CD4-positive, alpha-beta T cell (primary cell): Measurements from ENCODE around the gene MRPS34. TPM values are rescaled to one million over a fixed set of nuclear protein-coding genes. Genes with fewer than 3 reads are reported as not detected.
A peak's percentile ranks its signal among the peaks of the same experiment; 100 is the strongest.

Experiments
- ATAC-seq: fragments of 200-7000 bp; cut with Tn5 transposase; one replicate; pipeline ENCODE4 v1.10.0; 2022; ENCODE audit warnings: mild to moderate bottlenecking; ENCODE audit not compliant: poor library complexity
- CTCF ChIA-PET: fragments of 350-600 bp; sonication (Branson Sonifier 250); formaldehyde crosslinking; loops from one replicate; lab custom pipeline; 2021; ENCODE audit warnings: antibody characterized with exemption, inconsistent platforms; lab: Charles Lee
- POLR2A ChIA-PET: fragments of 350-600 bp; sonication (Branson Sonifier 250); formaldehyde crosslinking; loops from one replicate; lab custom pipeline; 2021; ENCODE audit warnings: antibody characterized with exemption, inconsistent platforms; lab: Charles Lee
- DNase-seq, 14 experiments: peaks; one replicate each; pipeline ENCODE4 v3.0.0-alpha.2; 2013 to 2020; ENCODE audit warnings: mixed read lengths in 2 of 14
- H3K27ac ChIP-seq, 2 donors: one replicate each; pipeline versions ENCODE4 v1.5.1 to v1.7.0; 2013; ENCODE audit warnings: low read length in 2 of 2, low read depth in 1 of 2, mild to moderate bottlenecking in 1 of 2
- H3K27me3 ChIP-seq, 2 experiments: 1 replicate in 1 of 2; 2 replicates in 1 of 2; pipeline versions ENCODE4 v1.6.1 to v1.7.0; 2013; ENCODE audit warnings: low read length in 2 of 2, control low read depth in 1 of 2, mild to moderate bottlenecking in 1 of 2, moderate library complexity in 1 of 2; ENCODE audit not compliant: insufficient read depth in 2 of 2, control insufficient read depth in 1 of 2
- H3K36me3 ChIP-seq: one replicate; pipeline ENCODE4 v1.6.1; 2013; ENCODE audit warnings: low read length, control low read depth; ENCODE audit not compliant: insufficient read depth
- H3K4me1 ChIP-seq: one replicate; pipeline ENCODE4 v1.6.1; 2013; ENCODE audit warnings: low read length, control low read depth; ENCODE audit not compliant: insufficient read depth
- H3K4me3 ChIP-seq: one replicate; pipeline ENCODE4 v1.5.1; 2013; ENCODE audit warnings: mild to moderate bottlenecking, low read length, moderate library complexity
- H3K9me3 ChIP-seq, 2 experiments: 1 replicate in 1 of 2; 2 replicates in 1 of 2; pipeline versions ENCODE4 v1.6.1 to v1.7.0; 2013; ENCODE audit warnings: low read length in 2 of 2, mild to moderate bottlenecking in 2 of 2, control low read depth in 1 of 2, moderate library complexity in 1 of 2; ENCODE audit not compliant: control insufficient read depth in 1 of 2, insufficient read depth in 1 of 2
- H3K27ac Mint-ChIP-seq: one replicate; pipeline ENCODE4 v1.8.0; 2020; ENCODE audit warnings: mixed read lengths
- H3K27me3 Mint-ChIP-seq: one replicate; pipeline ENCODE4 v1.8.0; 2021; ENCODE audit warnings: mixed read lengths
- H3K36me3 Mint-ChIP-seq: one replicate; pipeline ENCODE4 v1.8.0; 2021; ENCODE audit warnings: low read depth, mixed read lengths
- H3K4me1 Mint-ChIP-seq: one replicate; pipeline ENCODE4 v1.8.0; 2021; ENCODE audit warnings: low read depth, mixed read lengths
- H3K4me3 Mint-ChIP-seq: one replicate; pipeline ENCODE4 v1.8.0; 2020; ENCODE audit warnings: mild to moderate bottlenecking, mixed read lengths
- H3K9me3 Mint-ChIP-seq: one replicate; pipeline ENCODE4 v1.8.0; 2020; ENCODE audit warnings: mixed read lengths
- CTCF ChIP-seq: fragments of 200-600 bp; IDR thresholded peaks from one replicate; pipeline ENCODE4 v1.8.0; 2022; ENCODE audit warnings: antibody characterized with exemption, mild to moderate bottlenecking
- intact Hi-C, 2 experiments: fragments of 100-400 bp; cut with DNase I in 1 of 2; cut with micrococcal nuclease in 1 of 2; formaldehyde crosslinking; loops; one replicate each; pipeline versions ENCODE4 v1.15.1 to v1.9.0; 2023 to 2025; cut with DNase I, micrococcal nuclease
- total RNA-seq, 174 experiments: library from RNA in 2 of 174; stranded (reverse) in 2 of 174; gene quantifications; one replicate each; pipeline ENCODE4 v1.2.3 and lab custom pipeline; 2021 to 2026

Gene MRPS34
- total RNA-seq, 2 experiments from 2014 or later: 25.5 to 26.9 TPM

- Histone ChIP-seq H3K36me3 (peaks cover 45% of the 10 kb centered on the region), H3K4me3 (peak overlapping the region; percentile 88), H3K4me1 (peaks cover 61% of the 10 kb centered on the region), H3K27ac (peak overlapping the region in 1 of 2 donors; percentile 74), H3K27me3 (no peaks in the 10 kb centered on the region), H3K9me3 (peaks cover 0 to 9% of the 10 kb centered on the region in 2 experiments)
- no peak for TF ChIP-seq CTCF
- DNase-seq (peak in 8 of 14 experiments; percentile 19 to 71 (median 32)), ATAC-seq (peak; percentile 10)
- Mint-ChIP-seq H3K27me3 (no peaks in the 10 kb centered on the region), H3K4me1 (peaks cover 26% of the 10 kb centered on the region), H3K36me3 (peaks cover 27% of the 10 kb centered on the region), H3K4me3 (peak overlapping the region; percentile 87), H3K27ac (peak overlapping the region; percentile 96), H3K9me3 (no peaks in the 10 kb centered on the region)
- ChIA-PET POLR2A (interaction anchor here (0.6 to 3.8 kb wide), 31 partner anchors 10 to 1936 kb away, joined by 3 to 163 read pairs (median 4); partner anchors contain the start of genes EME2, FAHD1, HAGH and IGFALS), CTCF (interaction anchor here (0.9 to 2.6 kb wide), 3 partner anchors 9 to 76 kb away, joined by 4 to 21 read pairs (median 9); partner anchors contain the start of genes EME2, MAPK8IP3, MRPS34 and NME3)
- intact Hi-C loops: loop anchor here (1.0 to 10.0 kb wide), 6 partner anchors 9 to 1377 kb away; partner anchors contain the start of genes MRPS34 (in 2 of the 2), DECR2 (in 1 of the 2), FAHD1 (in 1 of the 2) and HAGH (in 1 of the 2)
Observed at GRCh38 chr16:1781758-1782407, 8.9 kb upstream of the MRPS34 start.

- DNase-seq: peak in 1 of 14 experiments; percentile 38
- peaks cover 46% of the 10 kb centered on the region for H3K36me3 ChIP-seq
Observed at GRCh38 chr16:1781254-1781653, 8.3 kb upstream of the MRPS34 start.

More at GRCh38 chr16:1781254-1781653, 8.3 kb upstream of the MRPS34 start:
- ChIA-PET CTCF (interaction anchor here (2.6 kb wide), 1 partner anchor 8 kb away, joined by 21 read pairs; the partner anchor contains the start of genes EME2, MRPS34 and NME3), POLR2A (interaction anchor here (0.8 to 3.8 kb wide), 7 partner anchors 11 to 374 kb away, joined by 3 to 163 read pairs (median 24); partner anchors contain the start of genes EME2, FAHD1, HAGH and MAPK8IP3)
- no peaks in the 10 kb centered on the region for H3K27me3 ChIP-seq
- H3K9me3 ChIP-seq: peaks cover 0 to 4% of the 10 kb centered on the region in 2 experiments
- peak overlapping the region; percentile 88 for H3K4me3 ChIP-seq
- H3K4me1 ChIP-seq: peaks cover 58% of the 10 kb centered on the region
- no peak for ATAC-seq
- Mint-ChIP-seq H3K36me3 (peaks cover 33% of the 10 kb centered on the region), H3K27me3 (no peaks in the 10 kb centered on the region), H3K9me3 (no peaks in the 10 kb centered on the region), H3K4me3 (peak overlapping the region; percentile 87), H3K27ac (peak overlapping the region; percentile 96), H3K4me1 (peaks cover 26% of the 10 kb centered on the region)
- intact Hi-C loops: loop anchor here (5.0 to 10.0 kb wide), 3 partner anchors 161 to 1376 kb away; partner anchors contain the start of genes DECR2 (in 1 of the 2), MSRB1 (in 1 of the 2) and UBE2I (in 1 of the 2)
- peak overlapping the region in 1 of 2 donors; percentile 54 for H3K27ac ChIP-seq
- TF ChIP-seq CTCF: no peak
